ENCODE data around the gene CDON.

GRCh38 chr11:125982348-125982730, 80.3 kb downstream of the CDON start:
- TF ChIP-seq CTCF (IDR thresholded peaks at IDR 0.05) (no peak), POLR2A (IDR thresholded peaks at IDR 0.05) (no peak)

Measured in body of pancreas (tissue), 4 donors.